DOHH2 (cell line): Measurements from ENCODE around the gene MTNR1B.

Experiments
- EZH2phosphoT487 ChIP-seq: fragments of 200-600 bp; sonication (generic); IDR thresholded peaks from 2 replicates; pipeline ENCODE4 v1.6.1; 2017; ENCODE audit warnings: borderline replicate concordance, mild to moderate bottlenecking, antibody characterized with exemption, low read length, moderate library complexity, mixed read lengths
- TF ChIP-seq, protein P1 (sequence below): fragments of 200-600 bp; sonication (generic); IDR thresholded peaks from one replicate; pipeline ENCODE4 v1.5.1; 2014; ENCODE audit warnings: antibody characterized with exemption, mild to moderate bottlenecking, low read depth, low read length; ENCODE audit not compliant: poor library complexity, severe bottlenecking

GRCh38 chr11:93002380-93002779 is 32.9 kb downstream of the MTNR1B start:
- TF ChIP-seq, protein P1, sequence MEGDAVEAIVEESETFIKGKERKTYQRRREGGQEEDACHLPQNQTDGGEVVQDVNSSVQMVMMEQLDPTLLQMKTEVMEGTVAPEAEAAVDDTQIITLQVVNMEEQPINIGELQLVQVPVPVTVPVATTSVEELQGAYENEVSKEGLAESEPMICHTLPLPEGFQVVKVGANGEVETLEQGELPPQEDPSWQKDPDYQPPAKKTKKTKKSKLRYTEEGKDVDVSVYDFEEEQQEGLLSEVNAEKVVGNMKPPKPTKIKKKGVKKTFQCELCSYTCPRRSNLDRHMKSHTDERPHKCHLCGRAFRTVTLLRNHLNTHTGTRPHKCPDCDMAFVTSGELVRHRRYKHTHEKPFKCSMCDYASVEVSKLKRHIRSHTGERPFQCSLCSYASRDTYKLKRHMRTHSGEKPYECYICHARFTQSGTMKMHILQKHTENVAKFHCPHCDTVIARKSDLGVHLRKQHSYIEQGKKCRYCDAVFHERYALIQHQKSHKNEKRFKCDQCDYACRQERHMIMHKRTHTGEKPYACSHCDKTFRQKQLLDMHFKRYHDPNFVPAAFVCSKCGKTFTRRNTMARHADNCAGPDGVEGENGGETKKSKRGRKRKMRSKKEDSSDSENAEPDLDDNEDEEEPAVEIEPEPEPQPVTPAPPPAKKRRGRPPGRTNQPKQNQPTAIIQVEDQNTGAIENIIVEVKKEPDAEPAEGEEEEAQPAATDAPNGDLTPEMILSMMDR = no peak
- TF ChIP-seq EZH2phosphoT487 = no peak
